Measurements from ENCODE around the gene MAOA. TPM values are rescaled to one million over a fixed set of nuclear protein-coding genes. Genes with fewer than 3 reads are reported as not detected.

The MAOA gene
- total RNA-seq, 4 donors from 2014 or later = 299 to 636 (median 361) TPM

DNA sequence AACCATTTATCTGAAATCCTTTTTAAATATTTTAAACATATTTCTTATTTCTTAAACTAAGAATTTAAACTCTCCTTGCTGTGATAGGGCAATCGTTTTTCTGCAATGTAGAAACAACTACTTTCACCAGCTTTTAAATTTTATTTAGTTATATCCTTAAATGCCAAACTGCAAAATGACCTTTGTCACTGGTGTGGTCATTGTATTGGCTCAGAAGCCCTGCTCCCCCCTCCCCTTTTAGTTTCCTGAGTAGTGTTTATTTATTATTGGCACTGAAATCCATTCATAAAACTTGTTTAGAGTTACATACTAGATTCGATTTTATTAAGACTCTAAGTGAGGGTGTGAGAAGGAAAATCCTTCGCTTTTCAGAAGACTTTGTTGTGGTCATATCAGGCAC, 23.0 kb downstream of the MAOA start:
- Histone ChIP-seq H3K4me3 (no peak overlapping the region), H3K27ac (replicated peaks in 1 of 4) (peak overlapping the region in 1 of 4 donors; percentile 43), H3K36me3 (peaks cover 6 to 7% (median 6%) of the 10 kb centered on the region in 4 donors), H3K9me3 (no peaks in the 10 kb centered on the region), H3K4me1 (peaks cover 7 to 70% (median 33%) of the 10 kb centered on the region in 4 donors), H3K27me3 (no peaks in the 10 kb centered on the region)
- WGBS = 59% methylated on average over 3 of the region's 3 CpGs
- TF ChIP-seq, protein P1, sequence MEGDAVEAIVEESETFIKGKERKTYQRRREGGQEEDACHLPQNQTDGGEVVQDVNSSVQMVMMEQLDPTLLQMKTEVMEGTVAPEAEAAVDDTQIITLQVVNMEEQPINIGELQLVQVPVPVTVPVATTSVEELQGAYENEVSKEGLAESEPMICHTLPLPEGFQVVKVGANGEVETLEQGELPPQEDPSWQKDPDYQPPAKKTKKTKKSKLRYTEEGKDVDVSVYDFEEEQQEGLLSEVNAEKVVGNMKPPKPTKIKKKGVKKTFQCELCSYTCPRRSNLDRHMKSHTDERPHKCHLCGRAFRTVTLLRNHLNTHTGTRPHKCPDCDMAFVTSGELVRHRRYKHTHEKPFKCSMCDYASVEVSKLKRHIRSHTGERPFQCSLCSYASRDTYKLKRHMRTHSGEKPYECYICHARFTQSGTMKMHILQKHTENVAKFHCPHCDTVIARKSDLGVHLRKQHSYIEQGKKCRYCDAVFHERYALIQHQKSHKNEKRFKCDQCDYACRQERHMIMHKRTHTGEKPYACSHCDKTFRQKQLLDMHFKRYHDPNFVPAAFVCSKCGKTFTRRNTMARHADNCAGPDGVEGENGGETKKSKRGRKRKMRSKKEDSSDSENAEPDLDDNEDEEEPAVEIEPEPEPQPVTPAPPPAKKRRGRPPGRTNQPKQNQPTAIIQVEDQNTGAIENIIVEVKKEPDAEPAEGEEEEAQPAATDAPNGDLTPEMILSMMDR (IDR thresholded peaks at IDR 0.05) = no peak
- TF ChIP-seq EP300 (IDR thresholded peaks at IDR 0.05) (no peak), POLR2AphosphoS5 (IDR thresholded peaks at IDR 0.05) (no peak), POLR2A (IDR thresholded peaks at IDR 0.05; ENCODE audit: low read depth) (no peak)
- intact Hi-C loops (cut with DNase I) = no loop called here
- no peak for DNase-seq (ENCODE audit: extremely low spot score)

DNA sequence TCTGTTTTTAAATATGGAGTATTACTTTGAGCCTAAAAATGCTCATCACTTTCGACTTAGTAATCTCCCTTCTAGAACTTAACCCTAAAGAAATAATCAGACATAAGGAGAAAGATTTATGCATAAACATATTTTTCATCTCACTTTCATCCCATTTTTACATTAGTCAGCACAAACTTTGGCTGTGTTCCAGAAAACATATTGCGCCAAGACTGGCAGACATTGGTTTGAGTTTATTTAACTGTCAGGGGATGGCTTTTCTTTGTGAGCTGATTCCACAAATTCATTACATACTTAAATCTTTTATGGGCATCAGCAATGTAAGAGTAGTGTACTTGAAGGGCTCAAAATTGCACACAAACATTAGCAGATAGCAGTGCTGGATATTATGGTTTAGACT, 23.7 kb downstream of the MAOA start:
- TF ChIP-seq POLR2AphosphoS5 (IDR thresholded peaks at IDR 0.05) = peak in 1 of 2 donors; percentile 26
- no peak for TF ChIP-seq EP300 (IDR thresholded peaks at IDR 0.05)
- intact Hi-C loops (cut with DNase I) = no loop called here
- no peak for DNase-seq (ENCODE audit: extremely low spot score)
- Histone ChIP-seq H3K4me3 (no peak overlapping the region), H3K27me3 (no peaks in the 10 kb centered on the region), H3K4me1 (peaks cover 7 to 71% (median 33%) of the 10 kb centered on the region in 4 donors), H3K9me3 (no peaks in the 10 kb centered on the region), H3K36me3 (peaks cover 8 to 12% (median 11%) of the 10 kb centered on the region in 4 donors), H3K27ac (replicated peaks in 1 of 4) (peak overlapping the region in 1 of 4 donors; percentile 43)
- 55% methylated on average over 2 of the region's 2 CpGs for WGBS

- Histone ChIP-seq H3K27ac (replicated peaks in 1 of 4) (no peak overlapping the region), H3K9me3 (no peaks in the 10 kb centered on the region), H3K36me3 (peaks cover 8 to 26% (median 16%) of the 10 kb centered on the region in 4 donors), H3K4me1 (peaks cover 0 to 70% (median 21%) of the 10 kb centered on the region in 4 donors), H3K4me3 (no peak overlapping the region), H3K27me3 (no peaks in the 10 kb centered on the region)
- intact Hi-C loops (cut with DNase I) = no loop called here
- TF ChIP-seq POLR2A (IDR thresholded peaks at IDR 0.05; ENCODE audit: low read depth) (no peak), EP300 (IDR thresholded peaks at IDR 0.05) (no peak), POLR2AphosphoS5 (IDR thresholded peaks at IDR 0.05) (no peak)
- TF ChIP-seq, protein P1 (IDR thresholded peaks at IDR 0.05) = no peak
- no peak for DNase-seq (ENCODE audit: extremely low spot score)
These were observed 26.6 kb downstream of the MAOA start for GRCh38 chrX:43682726-43683125.

GRCh38 chrX:43685221-43685620, 29.1 kb downstream of the MAOA start:
- peaks cover 0 to 65% (median 14%) of the 10 kb centered on the region in 4 donors for H3K4me1 ChIP-seq
- H3K4me3 ChIP-seq = no peak overlapping the region
- TF ChIP-seq EP300 (IDR thresholded peaks at IDR 0.05) (no peak), POLR2A (IDR thresholded peaks at IDR 0.05; ENCODE audit: low read depth) (no peak)
- TF ChIP-seq, protein P1 (IDR thresholded peaks at IDR 0.05) = no peak
- no peaks in the 10 kb centered on the region for H3K27me3 ChIP-seq
- H3K36me3 ChIP-seq = peaks cover 8 to 26% (median 16%) of the 10 kb centered on the region in 4 donors
- no peak overlapping the region for H3K27ac ChIP-seq (replicated peaks in 1 of 4)
- intact Hi-C loops (cut with DNase I) = no loop called here
- no peak for DNase-seq (ENCODE audit: extremely low spot score)
- 80% methylated on average over 2 of the region's 2 CpGs for WGBS
- H3K9me3 ChIP-seq = no peaks in the 10 kb centered on the region

GRCh38 chrX:43688586-43688985, 32.5 kb downstream of the MAOA start:
- 95% methylated on average over 1 of the region's 1 CpG for WGBS
- no peaks in the 10 kb centered on the region for H3K27me3 ChIP-seq
- no peak overlapping the region for H3K4me3 ChIP-seq
- H3K9me3 ChIP-seq = no peaks in the 10 kb centered on the region
- intact Hi-C loops (cut with DNase I) = no loop called here
- H3K4me1 ChIP-seq = peaks cover 5 to 62% (median 19%) of the 10 kb centered on the region in 4 donors
- no peak for DNase-seq (ENCODE audit: extremely low spot score)
- peaks cover 7 to 25% (median 14%) of the 10 kb centered on the region in 4 donors for H3K36me3 ChIP-seq
- no peak overlapping the region for H3K27ac ChIP-seq (replicated peaks in 1 of 4)
- no peak for TF ChIP-seq POLR2A (IDR thresholded peaks at IDR 0.05; ENCODE audit: low read depth)
- TF ChIP-seq EP300 (IDR thresholded peaks at IDR 0.05) = no peak
- TF ChIP-seq, protein P1 (IDR thresholded peaks at IDR 0.05) = no peak
- no peak for TF ChIP-seq POLR2AphosphoS5 (IDR thresholded peaks at IDR 0.05)

Data from esophagus muscularis mucosa (tissue), 4 donors.